Astrocyte of the spinal cord (primary cell): ENCODE data around the gene CIAO3.

ENCODE experiments used
- DNase-seq: peaks from one replicate; pipeline ENCODE4 v3.0.0; 2011; ENCODE audit warnings: low read depth, low spot score
- H3K4me3 ChIP-seq: 2 replicates; pipeline ENCODE4 v1.5.1; 2011; ENCODE audit warnings: low read depth, mild to moderate bottlenecking, low read length, moderate library complexity
- in situ Hi-C: cut with HindIII; loops from 2 replicates; pipeline ENCODE4 v1.10.0; 2017; ENCODE audit warnings: low sequenced_read_pairs
- TF ChIP-seq, protein P1 (sequence below): IDR thresholded peaks from 2 replicates; pipeline ENCODE4 v1.5.1; 2012; ENCODE audit warnings: low read depth, mild to moderate bottlenecking, low read length, inconsistent platforms

The CIAO3 gene

GRCh38 chr16:729768-730665, 10.8 kb downstream of the CIAO3 start:
- TF ChIP-seq, protein P1, sequence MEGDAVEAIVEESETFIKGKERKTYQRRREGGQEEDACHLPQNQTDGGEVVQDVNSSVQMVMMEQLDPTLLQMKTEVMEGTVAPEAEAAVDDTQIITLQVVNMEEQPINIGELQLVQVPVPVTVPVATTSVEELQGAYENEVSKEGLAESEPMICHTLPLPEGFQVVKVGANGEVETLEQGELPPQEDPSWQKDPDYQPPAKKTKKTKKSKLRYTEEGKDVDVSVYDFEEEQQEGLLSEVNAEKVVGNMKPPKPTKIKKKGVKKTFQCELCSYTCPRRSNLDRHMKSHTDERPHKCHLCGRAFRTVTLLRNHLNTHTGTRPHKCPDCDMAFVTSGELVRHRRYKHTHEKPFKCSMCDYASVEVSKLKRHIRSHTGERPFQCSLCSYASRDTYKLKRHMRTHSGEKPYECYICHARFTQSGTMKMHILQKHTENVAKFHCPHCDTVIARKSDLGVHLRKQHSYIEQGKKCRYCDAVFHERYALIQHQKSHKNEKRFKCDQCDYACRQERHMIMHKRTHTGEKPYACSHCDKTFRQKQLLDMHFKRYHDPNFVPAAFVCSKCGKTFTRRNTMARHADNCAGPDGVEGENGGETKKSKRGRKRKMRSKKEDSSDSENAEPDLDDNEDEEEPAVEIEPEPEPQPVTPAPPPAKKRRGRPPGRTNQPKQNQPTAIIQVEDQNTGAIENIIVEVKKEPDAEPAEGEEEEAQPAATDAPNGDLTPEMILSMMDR = no peak
- H3K4me3 ChIP-seq = no peak overlapping the region
- in situ Hi-C loops = no loop called here
- no peak for DNase-seq

DNA sequence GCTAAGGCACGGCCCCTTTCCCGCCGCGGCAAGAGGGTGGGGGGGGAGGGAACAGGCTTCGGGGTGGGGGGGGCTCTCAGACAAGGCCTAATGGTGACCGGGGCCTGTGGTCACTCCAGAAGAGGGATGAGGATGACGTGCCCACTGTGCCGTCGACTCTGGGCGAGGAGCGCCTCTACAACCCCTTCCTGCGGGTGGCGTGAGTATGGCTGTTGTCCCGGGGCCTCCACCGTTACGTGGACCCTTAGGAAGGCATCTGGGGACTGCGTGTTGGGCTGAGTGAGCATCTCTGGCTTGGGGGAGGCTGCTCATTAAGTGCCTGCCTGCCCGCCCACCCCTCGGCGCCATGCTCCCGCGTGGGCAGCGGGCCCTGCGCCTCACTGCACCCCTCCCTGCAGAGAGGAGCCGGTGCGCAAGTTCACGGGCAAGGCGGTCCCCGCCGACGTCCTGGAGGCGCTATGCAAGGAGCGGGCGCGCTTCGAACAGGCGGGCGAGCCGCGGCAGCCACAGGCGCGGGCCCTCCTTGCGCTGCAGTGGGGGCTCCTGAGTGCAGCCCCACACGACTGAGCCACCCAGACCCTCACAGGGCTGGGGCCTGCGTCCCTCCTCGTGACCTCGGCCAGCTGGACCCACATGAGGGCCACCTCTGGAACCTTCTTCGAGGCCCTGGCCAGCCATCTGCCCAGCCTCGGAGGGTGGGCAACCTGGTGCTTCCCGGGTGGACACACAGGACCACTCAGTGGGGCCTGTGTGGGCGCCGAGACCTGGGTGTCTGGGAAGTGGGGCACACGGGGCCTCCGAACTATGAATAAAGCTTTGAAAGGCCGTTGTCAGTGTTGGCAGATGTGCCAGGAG, 11.7 kb downstream of the CIAO3 start:
- in situ Hi-C loops = no loop called here
- peak overlapping the region; percentile 62 for H3K4me3 ChIP-seq
- DNase-seq = no peak
- TF ChIP-seq, protein P1 = no peak

DNA sequence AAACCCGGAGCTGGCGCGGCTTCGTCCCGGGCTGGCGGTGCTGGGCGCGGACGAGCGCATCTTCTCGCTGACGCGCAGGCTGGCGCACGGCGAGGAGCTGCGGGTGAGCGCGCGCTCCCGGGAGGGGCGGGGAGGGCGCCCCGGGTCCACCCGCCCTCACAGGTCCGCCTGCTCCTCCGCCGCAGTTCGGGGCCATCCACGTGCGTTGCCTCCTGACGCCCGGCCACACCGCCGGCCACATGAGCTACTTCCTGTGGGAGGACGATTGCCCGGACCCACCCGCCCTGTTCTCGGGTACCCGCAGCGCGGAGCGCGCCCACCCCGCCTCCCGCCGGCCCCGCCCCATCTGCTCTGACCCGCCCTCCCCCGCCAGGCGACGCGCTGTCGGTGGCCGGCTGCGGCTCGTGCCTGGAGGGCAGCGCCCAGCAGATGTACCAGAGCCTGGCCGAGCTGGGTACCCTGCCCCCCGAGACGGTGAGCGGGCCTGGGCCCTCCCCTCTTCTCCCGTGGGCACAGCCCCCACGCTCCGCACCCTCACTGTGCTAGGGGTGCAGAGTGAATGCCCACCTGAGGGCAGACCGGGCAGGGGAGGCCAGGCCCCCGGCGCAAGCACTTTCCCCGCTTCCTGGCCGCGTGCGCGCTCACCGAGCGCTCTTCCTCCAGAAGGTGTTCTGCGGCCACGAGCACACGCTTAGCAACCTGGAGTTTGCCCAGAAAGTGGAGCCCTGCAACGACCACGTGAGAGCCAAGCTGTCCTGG, 12.5 kb downstream of the CIAO3 start:
- peak overlapping the region; percentile 62 for H3K4me3 ChIP-seq
- DNase-seq = peak; percentile 83
- TF ChIP-seq, protein P1 = no peak
- in situ Hi-C loops = no loop called here

- in situ Hi-C loops = no loop called here
- no peak for DNase-seq
These were observed 13.4 kb downstream of the CIAO3 start for GRCh38 chr16:727291-727977.

DNA sequence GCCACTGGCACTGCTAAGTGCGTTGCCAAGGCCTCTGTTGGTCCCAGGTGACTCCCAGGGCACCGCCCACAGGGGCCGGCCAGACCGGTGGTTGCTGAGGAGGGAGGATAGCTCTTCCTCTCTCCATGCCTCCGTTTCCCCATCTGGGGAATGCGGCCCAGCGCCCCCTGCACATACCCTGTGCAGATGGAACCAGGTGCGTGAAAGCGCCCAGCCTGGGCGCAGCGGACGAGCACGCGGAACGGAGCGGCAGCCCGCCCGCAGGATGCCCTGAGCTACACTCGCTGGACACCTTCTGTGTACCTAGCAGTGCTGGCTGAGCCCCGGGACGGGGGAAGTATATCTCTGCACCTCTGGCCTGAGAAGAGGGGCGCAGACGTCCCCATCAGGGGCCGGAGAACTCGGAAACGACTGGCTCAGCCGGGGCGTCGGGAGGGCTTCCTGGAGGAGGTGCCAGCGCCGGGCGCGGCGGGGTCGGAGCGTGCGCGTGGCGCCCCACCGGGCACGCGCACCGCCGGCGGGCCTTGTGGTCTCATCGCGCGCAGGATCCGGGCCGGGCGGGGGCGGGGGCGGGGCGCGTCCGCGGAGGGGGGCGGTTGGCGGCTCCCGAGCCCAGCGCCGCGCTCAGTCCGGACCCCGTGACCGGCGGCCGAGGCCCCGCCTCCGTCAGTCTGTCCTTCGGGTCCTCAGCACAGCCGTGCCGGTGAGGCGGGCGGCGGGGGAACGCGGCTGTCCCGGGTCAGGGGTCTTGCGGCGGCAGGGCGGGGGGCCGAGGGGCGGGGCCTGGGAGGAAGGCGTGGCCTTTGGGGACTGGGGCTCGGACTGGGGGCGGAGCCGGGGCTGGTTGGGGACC, 14.1 kb downstream of the CIAO3 start, which contains the start of the genes CCDC78 and HAGHL:
Gene CCDC78 (minus strand): TSS at position 6 of the 853 bp plus-strand sequence. CDS start 76 bp downstream, outside the sequence.
Gene HAGHL (plus strand): TSS at position 669 of the 853 bp plus-strand sequence. CDS start 404 bp downstream, outside the sequence.
- TF ChIP-seq, protein P1 = no peak
- peak; percentile 32 for DNase-seq
- in situ Hi-C loops = no loop called here
- peak within 1 kb of the TSS; percentile 62 for H3K4me3 ChIP-seq

More at GRCh38 chr16:727291-727977, 13.4 kb downstream of the CIAO3 start:
- H3K4me3 ChIP-seq = peak overlapping the region; percentile 62
- TF ChIP-seq, protein P1 = no peak
